HL-60 (cell line): ENCODE measurements around the gene CPNE4.

ENCODE experiments used
- DNase-seq, 2 experiments: peaks; one replicate each; pipeline ENCODE4 v3.0.0-alpha.2; 2010 to 2020; ENCODE audit warnings: low read depth in 1 of 2, low spot score in 1 of 2
- H3K27ac ChIP-seq: fragments of 250-450 bp; sonication (Bioruptor Pico); replicated peaks from 2 replicates; pipeline ENCODE4 v1.5.1; 2020; ENCODE audit warnings: mild to moderate bottlenecking, moderate library complexity
- H3K27me3 ChIP-seq: fragments of 250-450 bp; sonication (Bioruptor Pico); 2 replicates; pipeline ENCODE4 v1.5.1; 2021; ENCODE audit warnings: mild to moderate bottlenecking, moderate library complexity; ENCODE audit not compliant: insufficient read depth, poor library complexity, severe bottlenecking
- H3K4me3 ChIP-seq: replicated peaks from 2 replicates; pipeline ENCODE4 v1.5.1; 2011; ENCODE audit warnings: mild to moderate bottlenecking, control low read depth, low read length; ENCODE audit not compliant: insufficient read depth
- GABPA ChIP-seq: IDR thresholded peaks from 2 replicates; pipeline ENCODE4 v1.6.1; 2012; ENCODE audit warnings: low read depth
- POLR2AphosphoS5 ChIP-seq: IDR thresholded peaks from 2 replicates; pipeline ENCODE4 v1.6.1; 2012; ENCODE audit warnings: low read depth
- REST ChIP-seq: IDR thresholded peaks from 2 replicates; pipeline ENCODE4 v1.6.1; 2012; ENCODE audit warnings: low read depth; ENCODE audit not compliant: insufficient replicate concordance
- SPI1 ChIP-seq: IDR thresholded peaks from 2 replicates; pipeline ENCODE4 v1.6.1; 2012; ENCODE audit warnings: low read depth, mild to moderate bottlenecking, borderline replicate concordance
- TF ChIP-seq, protein P1 (sequence below): IDR thresholded peaks from one replicate; pipeline ENCODE4 v1.5.1; 2011; ENCODE audit warnings: low read length, control low read depth, inconsistent platforms; ENCODE audit not compliant: insufficient read depth

The CPNE4 gene

DNA sequence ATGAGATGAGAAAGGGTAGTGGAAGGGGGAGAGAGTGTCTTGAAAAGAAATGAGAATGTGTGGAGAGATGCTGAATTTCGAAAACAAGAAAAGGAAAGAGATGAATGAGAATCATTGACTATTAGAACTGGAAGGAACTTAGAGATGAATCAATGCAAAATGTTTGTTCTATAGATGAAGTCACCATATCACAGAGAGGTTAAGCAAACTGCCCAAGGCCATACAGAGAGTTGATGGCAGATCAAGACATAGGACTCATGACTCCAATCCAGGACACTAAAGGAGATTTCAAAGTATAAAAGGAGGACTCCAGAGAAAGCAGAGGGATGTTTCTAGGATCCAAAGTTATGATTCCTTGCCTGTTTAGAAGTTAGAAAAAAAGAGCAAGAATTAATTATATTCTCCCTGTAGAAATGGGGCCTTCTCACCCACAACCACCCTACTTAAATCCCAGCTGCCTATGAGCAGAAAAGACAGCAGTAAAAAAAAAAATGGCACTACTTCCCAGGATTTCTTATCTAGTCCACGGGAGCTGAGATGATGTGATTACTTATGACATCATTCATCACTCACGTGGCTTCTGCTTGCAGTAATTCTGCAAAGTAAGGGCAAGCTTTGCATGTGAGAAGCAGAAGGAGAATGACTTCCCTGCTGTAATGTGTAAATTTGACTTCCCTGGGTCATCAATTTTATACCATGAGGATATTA, 321.2 kb downstream of the CPNE4 start:
- no peak overlapping the region for H3K4me3 ChIP-seq
- H3K27me3 ChIP-seq = peaks cover 5% of the 10 kb centered on the region
- DNase-seq = no peak
- no peak overlapping the region for H3K27ac ChIP-seq
- TF ChIP-seq POLR2AphosphoS5 = no peak

GRCh38 chr3:131712662-131713061, 322.2 kb downstream of the CPNE4 start:
- peaks cover 8% of the 10 kb centered on the region for H3K27me3 ChIP-seq
- no peak for DNase-seq
- H3K27ac ChIP-seq = no peak overlapping the region
- TF ChIP-seq, protein P1, sequence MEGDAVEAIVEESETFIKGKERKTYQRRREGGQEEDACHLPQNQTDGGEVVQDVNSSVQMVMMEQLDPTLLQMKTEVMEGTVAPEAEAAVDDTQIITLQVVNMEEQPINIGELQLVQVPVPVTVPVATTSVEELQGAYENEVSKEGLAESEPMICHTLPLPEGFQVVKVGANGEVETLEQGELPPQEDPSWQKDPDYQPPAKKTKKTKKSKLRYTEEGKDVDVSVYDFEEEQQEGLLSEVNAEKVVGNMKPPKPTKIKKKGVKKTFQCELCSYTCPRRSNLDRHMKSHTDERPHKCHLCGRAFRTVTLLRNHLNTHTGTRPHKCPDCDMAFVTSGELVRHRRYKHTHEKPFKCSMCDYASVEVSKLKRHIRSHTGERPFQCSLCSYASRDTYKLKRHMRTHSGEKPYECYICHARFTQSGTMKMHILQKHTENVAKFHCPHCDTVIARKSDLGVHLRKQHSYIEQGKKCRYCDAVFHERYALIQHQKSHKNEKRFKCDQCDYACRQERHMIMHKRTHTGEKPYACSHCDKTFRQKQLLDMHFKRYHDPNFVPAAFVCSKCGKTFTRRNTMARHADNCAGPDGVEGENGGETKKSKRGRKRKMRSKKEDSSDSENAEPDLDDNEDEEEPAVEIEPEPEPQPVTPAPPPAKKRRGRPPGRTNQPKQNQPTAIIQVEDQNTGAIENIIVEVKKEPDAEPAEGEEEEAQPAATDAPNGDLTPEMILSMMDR = no peak
- no peak for TF ChIP-seq GABPA
- TF ChIP-seq POLR2AphosphoS5 = no peak
- TF ChIP-seq REST = no peak
- TF ChIP-seq SPI1 = no peak
- no peak overlapping the region for H3K4me3 ChIP-seq

DNA sequence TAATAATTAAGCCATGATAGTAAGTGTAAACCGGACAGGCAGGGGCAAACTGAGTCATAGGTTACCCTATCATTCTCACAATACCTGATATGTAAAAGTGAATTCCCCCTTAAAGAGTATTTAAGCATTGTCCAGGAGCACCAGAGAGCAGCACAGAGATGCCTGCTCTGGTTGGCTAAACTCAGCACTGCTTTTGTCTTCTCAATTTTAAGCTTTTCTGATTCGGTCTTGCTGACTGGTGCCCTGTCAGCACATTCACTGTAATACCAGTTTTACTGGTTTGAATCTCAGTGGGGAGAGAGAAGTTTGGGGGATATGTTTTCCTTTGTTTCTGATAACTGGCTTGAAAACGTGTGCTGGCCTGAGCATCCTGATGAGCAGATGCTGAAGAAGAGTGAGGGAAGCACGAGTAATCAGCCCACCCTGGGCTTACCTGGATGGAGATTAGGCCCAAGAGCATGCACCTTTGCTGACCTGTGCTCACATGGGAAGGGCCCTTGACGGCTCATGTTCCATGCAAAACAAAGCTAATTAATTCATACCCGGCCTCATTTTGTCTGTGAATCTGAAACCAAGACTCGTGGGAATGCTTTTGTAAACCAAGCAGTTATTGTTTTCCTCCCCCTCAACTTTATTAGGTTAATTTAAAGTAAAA, 323.6 kb downstream of the CPNE4 start:
- H3K27ac ChIP-seq = no peak overlapping the region

More for the DNA sequence above, 323.6 kb downstream of the CPNE4 start:
- no peak overlapping the region for H3K4me3 ChIP-seq
- H3K27me3 ChIP-seq = peaks cover 8% of the 10 kb centered on the region
- no peak for TF ChIP-seq POLR2AphosphoS5
- no peak for TF ChIP-seq SPI1
- TF ChIP-seq, protein P1 = no peak
- TF ChIP-seq REST = no peak
- no peak for TF ChIP-seq GABPA
- no peak for DNase-seq
